Kidney capillary endothelial cell (primary cell): ENCODE data around the gene METTL26.
"Not testable (repeated sequence)": the region's sequence is repeated elsewhere in the genome, so short reads cannot be mapped to it uniquely, and the experiment has no call there.

Experiments
- DNase-seq: peaks from one replicate; pipeline ENCODE4 v3.0.0-alpha.2; 2018; ENCODE audit warnings: low spot score

METTL26 gene

DNA sequence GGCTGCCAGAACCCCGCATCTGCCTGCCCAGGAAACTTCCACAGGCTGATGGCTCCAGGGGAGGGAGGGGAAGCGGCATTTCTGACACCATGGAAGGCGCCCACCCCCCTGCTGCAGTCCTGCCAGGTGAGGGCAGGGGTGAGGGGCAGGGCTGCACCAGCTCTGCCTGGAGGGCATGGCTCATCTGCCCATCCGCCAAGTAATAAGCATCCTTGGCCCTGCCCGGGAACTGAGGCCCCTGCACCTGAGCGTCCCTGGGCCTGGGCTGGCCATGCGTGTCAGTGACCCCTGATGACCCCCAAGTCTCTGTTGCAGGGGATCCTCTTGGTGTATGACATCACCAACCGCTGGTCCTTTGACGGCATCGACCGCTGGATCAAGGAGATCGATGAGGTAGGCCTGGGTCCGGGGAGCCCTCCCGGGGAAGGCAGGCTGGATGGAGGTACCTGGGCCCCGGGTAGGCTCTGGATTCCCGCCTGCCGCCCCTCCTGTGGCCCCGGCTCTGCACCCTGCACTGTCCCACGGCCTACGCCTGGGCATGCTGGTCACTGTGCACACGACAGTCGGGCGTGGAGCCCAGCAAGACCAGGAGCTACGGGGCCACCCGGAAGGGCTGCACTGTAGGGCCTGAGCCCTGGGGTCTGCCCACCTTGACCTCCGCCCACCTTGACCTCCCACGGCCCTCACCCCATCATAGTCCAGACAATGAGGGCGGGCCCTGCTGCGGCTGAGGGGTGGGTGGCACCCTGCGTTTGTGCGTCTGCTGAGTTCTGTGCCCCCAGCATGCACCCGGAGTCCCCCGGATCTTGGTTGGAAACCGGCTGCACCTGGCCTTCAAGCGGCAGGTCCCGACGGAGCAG is 10.8 kb downstream of the METTL26 start:
- DNase-seq = no peak

DNA sequence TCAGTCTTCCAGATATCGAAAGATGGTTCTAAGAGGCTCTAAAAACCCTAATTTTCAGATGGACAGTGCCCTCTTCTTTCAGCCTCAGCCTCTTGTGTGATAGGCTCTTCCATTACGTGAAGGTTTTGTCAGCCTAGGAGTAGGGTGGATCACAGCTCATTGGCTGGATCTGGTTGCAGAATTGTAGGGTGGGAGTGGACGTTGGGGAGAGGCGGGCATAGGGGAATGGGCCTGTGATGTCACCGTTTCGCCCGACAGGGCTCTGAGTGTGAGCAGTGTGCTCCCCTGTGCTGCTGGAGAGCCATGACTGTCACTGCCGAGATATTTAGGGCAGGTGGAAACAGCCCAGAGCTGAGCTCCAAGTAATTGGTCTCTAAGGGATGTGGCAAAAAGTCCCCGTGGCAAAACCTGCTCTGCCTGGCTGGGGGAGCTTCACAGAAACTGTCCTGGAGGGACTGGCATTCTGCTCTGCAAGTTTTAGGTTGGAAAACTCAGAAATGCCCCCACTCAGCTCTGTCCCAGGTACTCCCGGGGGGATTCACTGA is 11.5 kb downstream of the METTL26 start:
- no peak for DNase-seq

DNA sequence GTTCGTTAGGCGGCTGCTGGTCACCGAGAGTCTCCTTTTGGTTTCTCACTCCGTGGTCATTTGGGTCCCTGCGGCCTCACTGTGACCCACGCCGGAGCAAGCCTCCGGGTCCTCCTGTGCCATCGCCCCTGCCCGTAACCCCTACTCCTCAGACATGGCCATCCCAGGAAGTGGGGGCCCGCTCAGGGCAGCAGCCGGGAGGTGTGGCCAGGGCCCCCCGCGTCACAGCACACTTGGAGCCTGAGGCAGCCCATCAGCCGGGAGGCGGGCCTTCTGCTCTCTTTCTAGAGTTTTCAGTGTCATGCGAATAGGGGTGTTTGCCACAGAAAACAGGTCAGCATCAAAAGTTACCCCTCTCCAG is 13.2 kb downstream of the METTL26 start:
- no peak for DNase-seq

DNA sequence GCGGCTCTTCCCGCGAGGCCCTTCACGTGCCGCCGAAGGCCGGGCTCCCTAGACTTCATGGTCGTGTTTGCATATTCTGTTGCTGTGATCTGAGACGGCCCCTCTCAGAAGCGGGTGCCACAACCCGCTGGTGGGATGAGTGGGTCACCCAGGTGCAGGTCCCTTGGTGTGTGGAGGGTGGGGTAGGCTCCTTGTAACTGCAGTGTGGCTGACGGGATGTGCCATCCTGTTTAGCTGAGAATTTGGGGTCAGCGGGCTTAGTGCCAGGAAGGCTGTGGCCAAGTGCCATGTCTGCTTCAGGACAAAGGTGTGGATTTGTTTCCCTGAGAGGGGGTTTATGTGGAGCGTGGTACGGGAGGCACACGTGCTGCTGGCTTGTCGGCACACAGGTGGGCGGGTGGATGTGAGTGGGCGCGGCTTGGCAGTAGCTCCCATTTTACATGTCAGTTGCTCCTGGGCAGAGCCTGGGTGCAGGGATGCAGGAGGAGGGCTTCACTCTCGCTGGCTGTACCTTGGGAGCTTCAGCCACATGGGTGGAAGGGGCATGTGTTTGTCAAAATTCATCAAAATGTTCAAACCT is 14.5 kb downstream of the METTL26 start:
- no peak for DNase-seq

DNA sequence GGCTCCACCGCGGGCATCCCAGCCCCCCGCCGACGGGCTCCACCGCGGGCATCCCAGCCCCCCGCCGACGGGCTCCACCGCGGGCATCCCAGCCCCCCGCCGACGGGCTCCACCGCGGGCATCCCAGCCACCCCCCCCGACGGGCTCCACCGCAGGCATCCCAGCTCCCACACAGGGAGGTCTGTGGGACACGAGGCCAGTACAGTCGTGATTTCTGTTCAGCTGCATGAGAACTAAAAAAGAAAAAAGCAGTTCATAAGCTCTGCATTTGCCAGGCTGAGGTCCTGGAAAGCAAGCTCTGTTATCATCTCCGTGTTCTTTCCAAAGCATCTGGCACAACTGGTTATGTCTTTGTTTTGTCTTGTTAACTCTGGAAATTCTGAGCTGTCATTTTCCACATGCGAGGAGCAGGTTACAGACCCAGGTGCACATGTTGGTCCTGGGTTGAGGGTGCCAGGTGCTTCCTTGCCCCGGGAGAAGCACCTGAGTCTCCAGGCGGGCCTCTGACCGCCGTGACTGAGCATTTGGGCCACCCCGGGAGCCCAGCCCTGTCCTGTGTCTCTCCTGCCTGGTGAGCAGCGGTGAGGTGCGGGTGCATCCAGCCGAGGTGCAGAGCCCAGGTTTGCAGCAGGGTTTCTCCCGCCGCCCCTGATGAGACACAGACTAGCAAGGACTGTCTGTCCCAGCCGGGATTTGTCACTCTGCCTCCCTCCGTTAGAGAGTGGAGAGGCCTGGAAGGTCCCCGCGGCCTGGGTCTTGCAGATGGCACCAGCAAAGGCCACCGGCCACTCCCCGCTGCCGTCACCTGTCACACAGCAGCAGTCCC is 15.2 kb downstream of the METTL26 start:
- DNase-seq = no peak

DNA sequence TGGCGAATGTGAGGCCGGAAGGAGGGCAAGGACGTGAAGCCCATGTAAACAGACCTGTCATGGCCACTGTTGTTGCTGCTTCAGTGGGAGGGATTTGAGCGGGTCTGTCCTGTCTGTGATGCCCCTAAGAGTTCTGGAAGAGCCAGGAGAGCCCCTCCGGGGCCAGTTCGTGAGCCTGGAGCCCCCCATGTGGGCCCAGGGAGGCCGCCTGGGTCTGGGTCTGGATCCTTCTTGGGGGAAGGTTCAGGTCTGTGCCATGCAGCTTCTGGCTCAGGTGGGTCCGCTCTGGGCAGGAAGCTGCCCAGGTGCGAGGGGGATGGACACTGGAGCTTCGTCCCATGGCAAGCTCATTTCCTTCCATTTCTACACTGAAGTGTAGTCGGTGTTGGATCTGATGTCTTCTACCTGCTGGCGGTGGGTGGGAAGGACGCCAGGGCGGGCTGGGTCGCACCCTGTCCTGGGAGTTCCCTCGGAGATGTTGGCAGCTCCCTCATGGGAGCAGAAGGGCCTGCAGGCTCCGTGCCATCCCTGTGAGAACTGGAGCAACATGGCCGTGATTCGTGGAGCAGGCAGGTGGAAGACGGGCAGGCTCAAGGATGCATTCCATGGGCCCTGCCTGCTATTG is 16.5 kb downstream of the METTL26 start:
- no peak for DNase-seq

DNA sequence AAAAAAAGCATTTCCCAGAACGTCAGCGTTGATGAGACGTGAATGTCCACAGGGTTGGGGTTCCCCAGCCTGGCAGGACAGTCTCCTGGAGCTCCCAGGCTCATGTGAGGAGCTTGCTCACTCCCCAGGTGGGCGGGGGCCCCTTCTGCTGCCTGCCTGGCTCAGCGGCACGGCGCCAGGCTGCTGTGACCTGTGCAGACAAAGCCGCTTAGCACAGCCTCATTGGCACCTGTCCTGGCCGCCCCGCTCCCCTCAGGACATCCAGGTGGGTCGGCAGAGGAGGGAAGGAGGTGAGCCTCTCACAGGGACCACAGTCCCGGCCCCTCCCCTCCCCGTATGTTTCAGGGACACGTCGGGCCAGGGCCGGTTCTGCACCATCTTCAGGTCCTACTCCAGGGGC is 18.2 kb downstream of the METTL26 start:
- DNase-seq = no peak

DNA sequence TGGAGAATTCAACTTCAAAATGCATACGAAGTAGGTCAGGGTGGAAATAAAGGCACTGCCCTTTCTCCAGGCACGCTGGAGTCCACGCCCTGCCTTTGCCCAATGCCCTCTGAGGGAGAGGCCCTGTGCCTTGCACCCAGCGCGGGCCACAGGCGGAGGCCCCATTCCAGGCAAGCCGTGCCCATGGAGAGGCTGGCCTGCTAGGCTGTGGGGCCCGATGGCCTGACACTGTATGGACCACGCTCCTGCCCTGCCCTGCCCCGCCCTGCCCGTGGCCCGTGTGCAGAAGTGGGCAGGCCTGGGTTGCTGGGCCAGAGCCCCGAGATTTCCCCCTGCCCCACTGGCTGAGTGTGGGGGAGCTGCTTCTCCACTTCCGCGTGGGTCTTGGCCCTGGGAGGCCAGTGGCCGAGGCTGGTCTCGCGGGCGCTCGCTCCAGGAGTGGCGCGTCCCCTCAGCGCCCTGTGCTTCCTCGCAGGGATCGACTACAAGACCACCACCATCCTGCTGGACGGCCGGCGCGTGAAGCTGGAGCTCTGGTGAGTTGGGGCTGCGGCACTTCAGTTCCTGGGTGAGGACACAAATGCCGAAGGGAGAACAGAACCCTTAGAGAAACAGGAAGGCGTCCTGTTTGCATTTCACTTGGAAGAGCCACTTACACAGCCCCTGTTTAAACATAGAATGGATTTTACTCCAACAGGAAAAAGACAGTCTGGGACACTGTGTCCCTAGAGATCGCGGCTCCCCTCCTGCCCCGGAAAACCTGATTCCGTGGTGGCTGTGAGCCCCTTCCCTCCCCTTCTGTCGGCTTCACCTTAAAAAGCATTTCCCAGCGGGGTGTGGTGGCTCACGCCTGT is 19.1 kb downstream of the METTL26 start:
- no peak for DNase-seq

DNA sequence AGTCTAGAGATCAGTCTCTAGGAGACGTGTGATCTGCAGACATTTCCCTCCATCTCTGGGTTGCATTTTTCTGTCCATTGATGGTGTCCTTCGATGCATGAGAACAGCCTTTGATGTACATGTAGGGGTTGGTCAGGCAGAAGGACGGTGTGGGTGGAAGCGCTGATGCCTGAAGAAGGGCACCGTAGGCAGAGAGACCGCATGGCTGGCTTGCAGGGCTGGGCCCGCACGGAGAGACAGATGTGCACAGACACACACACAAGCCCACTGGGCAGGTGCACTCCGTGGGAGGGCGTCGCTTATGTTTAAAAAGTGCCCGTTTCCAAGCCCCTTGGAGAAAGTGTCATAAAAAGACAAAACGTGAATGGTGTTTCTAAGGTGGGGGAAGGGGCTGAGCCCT is 21.0 kb downstream of the METTL26 start:
- DNase-seq = no peak

DNA sequence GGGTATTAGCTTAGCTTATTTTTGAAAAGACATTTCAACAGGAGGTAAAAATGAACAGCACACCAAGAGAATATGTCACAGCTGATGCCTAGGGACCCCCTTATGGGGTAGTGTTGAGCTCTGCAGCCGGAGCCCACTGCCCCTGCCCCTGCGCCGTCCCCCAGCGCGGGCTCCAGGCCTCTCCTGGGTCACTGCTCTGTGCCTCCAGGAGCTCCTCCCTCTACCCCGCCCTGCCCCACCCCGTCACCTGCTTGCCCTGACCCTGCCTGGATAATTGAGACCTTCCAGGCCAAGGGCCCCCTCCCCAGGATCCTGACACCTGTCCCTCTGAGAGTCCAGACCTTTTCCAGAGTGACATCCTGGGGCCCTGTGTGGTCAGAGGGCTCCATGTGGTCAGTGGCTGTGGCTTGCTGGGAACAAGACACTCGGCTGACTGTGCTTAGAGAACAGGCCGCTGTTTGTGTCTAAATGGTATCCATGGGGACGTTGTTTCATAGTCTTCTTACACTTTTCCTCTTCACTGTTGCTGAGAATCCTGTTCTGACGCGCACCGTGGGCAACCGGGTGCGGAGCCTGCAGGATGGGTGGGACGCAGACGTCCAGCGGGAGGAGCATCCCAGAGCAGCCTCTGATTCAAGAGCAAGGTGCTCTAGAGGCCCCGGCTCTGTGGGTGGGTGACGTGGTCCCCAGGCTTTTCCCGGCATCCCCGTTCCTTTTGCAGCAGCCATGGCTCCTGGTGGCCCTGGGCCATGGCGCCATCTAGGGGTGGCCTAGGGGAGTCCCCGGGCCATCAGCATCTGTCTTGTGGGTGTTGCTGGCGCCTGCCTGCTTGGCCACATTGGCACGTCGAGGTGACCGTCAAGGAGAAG is 25.4 kb downstream of the METTL26 start:
- DNase-seq = no peak

DNA sequence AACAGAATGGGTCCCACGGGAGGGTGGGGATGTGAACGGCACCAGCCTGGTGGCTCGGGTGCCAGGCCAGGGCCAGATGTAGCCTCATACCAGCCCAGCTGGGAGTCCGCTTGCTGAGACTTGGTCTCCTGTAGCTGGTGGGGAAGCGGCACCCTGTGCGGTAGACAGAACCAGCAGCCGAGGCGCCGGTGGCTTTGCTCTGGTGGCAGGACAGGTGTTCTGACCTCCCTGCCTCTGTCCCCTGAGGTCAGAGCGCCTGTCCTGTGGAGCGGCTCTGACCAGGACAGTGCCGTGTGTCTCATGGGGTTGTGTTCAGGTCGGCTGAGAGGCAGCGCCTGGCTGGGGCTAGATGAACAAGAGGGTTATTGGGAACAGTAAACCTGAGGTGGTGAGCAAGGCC is 26.1 kb downstream of the METTL26 start:
- no peak for DNase-seq

DNA sequence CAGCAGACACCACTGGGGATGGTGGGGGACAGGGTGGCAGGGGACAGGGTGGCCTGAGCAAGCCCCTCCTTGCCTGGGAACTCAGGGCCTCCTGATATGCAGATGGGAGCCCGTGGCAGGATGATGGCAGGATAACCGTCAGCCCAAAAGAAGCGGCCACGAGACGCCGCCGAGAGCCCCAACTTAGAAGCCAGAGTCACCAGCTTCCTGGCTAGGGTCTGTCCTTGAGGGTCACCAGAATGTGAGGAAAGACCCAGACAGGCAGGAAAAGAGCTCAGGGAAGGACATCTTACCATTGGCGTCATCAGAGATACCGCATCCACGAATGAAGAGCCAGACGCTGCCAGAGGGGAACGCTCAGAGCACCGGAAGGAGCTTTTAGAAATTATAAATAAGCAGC is 26.8 kb downstream of the METTL26 start:
- no peak for DNase-seq

DNA sequence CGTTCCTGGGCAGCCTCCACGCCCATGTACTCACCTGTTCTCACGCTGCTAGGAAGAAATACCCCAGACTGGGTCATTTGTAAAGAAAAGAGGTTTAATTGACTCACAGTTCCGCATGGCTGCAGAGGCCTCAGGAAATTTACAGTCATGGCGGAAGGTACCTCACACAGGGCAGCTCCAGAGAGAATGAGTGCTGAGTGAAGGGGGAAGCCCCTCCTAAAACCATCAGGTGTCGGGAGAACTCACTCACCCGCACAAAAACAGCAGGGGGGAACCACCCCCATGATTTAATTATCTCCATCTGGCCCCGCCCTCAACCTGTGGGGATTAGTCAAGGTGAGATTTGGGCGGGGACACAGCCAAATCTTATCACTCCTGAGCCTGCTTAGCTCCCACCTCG is 28.1 kb downstream of the METTL26 start:
- DNase-seq = no peak

DNA sequence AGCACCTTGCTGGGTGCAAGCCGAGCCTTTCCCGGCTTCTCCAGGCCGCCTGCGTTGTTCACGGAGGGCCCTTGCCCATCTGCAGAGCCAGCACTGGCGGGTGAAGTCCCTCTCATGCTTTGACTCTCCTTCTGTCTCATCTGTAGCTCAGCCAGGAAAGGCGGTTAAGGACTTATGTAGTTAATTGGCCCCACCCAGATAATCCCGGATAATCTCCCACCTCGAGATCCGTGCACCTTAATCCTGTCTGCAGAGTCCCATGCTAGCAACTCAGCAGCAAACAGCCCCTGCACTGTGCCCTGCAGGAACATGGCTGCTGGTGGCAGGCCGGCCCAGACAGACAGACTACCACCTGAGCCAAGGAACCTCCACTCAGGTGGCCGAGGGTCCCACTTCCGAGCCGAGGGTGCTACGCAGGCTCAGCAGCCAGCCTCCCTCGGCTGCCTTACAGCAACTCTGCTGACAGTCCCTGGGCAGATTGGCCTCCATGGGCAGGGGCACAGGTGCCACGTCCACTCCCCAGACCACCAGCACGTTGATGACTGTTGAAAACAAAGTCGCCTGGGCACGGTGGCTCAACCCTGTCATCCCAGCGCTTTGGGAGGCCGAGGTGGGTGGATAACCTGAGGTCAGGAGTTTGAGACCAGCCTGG is 29.3 kb downstream of the METTL26 start:
- no peak for DNase-seq

DNA sequence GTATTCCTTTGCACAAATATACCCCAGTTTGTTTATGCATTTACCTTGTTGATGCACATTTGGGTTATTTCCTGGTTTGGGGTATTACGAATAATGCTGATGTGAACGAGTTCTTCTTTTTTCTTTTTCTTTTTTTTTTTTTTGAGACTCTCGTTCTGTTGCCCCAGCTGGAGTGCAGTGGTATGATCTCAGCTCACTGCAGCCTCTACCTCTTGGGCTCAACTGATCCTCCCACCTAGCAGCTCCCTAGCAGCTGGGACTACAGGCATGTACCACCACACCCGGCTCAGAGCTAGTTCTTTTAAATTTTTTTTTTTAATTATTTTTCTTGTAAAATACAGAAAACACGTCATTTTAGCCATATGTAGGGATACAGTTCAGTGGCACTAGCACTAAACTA is 32.2 kb downstream of the METTL26 start:
- DNase-seq = no peak

DNA sequence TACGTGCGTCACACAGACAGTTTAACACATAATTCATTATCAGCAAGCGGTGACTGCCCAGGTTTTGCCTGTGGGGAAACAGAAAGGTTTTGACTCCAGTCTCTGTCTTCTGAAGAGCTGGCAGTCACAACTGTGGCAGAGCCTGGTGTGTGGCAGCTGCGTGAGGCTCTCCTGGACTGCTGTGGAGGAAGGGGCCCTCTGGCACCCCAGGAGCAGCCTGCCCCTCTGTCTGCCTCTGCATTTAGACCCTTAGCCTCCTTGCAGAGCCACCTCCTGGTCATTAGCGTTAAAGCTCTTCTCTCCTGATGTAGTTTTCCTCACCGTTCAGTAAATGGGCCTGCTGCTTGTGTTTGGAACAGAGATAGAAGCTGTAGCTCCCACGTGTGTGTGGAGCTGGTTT is 35.3 kb downstream of the METTL26 start:
- DNase-seq = no peak

DNA sequence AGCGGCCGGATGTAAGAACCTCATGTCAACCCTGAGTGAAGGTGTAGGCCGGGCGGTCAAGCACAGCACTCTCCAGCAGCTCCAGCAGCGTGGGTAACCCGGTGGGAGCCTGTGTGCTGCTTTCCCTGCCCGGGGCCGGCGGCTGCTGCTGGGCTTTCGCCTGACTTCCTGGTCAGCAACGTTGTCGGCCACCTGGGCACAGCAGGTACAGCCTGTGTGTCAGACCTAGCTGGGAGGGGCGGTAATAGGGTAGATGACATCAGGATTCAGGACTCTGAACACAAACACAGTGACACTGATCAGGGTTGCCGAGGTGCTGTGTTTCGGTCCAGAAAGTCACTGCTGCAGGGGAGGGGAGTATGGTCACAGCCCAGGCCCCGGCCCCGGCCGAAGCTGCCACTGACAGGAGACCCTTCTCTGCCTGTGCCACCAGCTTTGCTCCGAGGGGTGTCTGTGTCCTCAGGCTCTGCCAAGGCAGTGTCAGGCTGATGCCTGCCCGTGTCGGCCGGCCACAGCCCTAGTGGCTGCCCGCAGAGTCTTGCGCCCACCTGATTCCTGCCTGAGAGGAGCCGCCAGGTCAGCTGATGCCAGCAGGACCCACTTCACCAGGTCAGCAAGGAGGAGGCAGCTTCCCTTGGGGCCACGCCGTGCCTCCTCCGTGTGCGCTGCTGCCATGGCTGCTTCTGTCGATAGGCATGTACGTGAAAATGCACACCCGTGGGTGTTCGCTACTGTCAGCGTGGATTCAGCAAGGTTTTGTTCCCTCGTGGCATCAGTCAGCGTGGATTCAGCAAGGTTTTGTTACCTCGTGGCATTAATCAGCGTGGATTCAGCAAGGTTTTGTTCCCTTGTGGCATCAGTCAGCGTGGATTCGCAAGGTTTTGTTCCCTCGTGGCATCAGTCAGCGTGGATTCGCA is 37.0 kb downstream of the METTL26 start:
- no peak for DNase-seq

DNA sequence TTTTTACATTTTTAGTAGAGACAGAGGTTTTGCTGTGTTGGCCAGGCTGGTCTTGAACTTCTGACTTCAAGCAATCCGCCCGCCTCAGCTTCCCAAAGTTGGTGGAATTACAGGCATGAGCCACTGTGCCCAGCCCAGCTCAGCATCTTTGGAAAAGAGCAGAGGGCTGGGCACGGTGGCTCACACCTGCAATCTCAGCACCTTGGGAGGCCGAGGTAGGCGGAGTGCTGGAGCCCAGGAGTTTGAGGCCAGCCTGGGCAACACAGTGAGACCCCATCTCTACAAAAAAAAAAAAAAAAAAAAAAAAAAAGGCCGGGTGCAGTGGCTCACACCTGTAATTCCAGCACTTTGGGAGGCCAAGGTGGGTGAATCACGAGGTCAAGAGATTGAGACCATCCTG is 38.5 kb downstream of the METTL26 start:
- not testable (repeated sequence) for DNase-seq

DNA sequence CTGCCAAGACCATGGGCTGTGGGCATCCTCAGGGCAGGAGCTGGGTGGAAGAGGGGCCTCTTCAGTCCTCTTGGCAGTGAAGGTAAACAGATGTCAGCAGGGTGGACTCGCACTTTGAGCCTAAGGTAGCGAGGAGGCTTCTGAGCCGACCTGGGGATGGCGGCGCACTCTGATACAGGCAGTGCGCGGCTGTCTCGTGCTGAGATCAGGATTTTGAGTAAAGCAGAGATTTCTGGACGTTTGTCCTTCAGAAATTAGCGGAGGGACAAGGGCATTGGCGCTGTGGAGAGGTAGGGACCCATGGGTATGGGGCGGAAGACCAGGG is 39.4 kb downstream of the METTL26 start:
- no peak for DNase-seq
